NOMO-1 treated with dmso at 0.1 percent for 144 hours (cell line): ENCODE results near the gene FOXK1.

Experiments used
- DNase-seq: peaks from one replicate; lab custom pipeline; 2025; ENCODE audit not compliant: unreplicated experiment; lab: John Stamatoyannopoulos, UW

FOXK1 gene

GRCh38 chr7:4720225-4720624 lies 38.1 kb downstream of the FOXK1 start:
- no peak for DNase-seq

GRCh38 chr7:4722308-4722707 lies 40.2 kb downstream of the FOXK1 start:
- DNase-seq, result no peak

- no peak for DNase-seq
These were observed 41.0 kb downstream of the FOXK1 start for GRCh38 chr7:4722960-4723630.

- DNase-seq, result no peak
These were observed 42.5 kb downstream of the FOXK1 start for GRCh38 chr7:4724648-4725013.

- peak; percentile 43 for DNase-seq
These were observed 43.1 kb downstream of the FOXK1 start for GRCh38 chr7:4725014-4725849.

- DNase-seq, result no peak
These were observed 43.9 kb downstream of the FOXK1 start for GRCh38 chr7:4725850-4726450.

GRCh38 chr7:4726566-4726965 lies 44.5 kb downstream of the FOXK1 start:
- no peak for DNase-seq

GRCh38 chr7:4727914-4728705 lies 46.0 kb downstream of the FOXK1 start:
- DNase-seq, result no peak

- no peak for DNase-seq
These were observed 47.2 kb downstream of the FOXK1 start for GRCh38 chr7:4729266-4729665.

GRCh38 chr7:4730276-4730675 lies 48.2 kb downstream of the FOXK1 start:
- DNase-seq, result no peak

- DNase-seq, result no peak
These were observed 48.9 kb downstream of the FOXK1 start for GRCh38 chr7:4730971-4731370.

GRCh38 chr7:4731803-4732202 lies 49.7 kb downstream of the FOXK1 start:
- DNase-seq, result no peak

- DNase-seq, result no peak
These were observed 51.9 kb downstream of the FOXK1 start for GRCh38 chr7:4733936-4734528.

- DNase-seq, result no peak
These were observed 52.7 kb downstream of the FOXK1 start for GRCh38 chr7:4734587-4735345.

- no peak for DNase-seq
These were observed 55.2 kb downstream of the FOXK1 start for GRCh38 chr7:4737300-4737699.

GRCh38 chr7:4738711-4739527 lies 56.8 kb downstream of the FOXK1 start:
- DNase-seq, result no peak

- no peak for DNase-seq
These were observed 57.5 kb downstream of the FOXK1 start for GRCh38 chr7:4739528-4739992.

GRCh38 chr7:4740796-4741195 lies 58.7 kb downstream of the FOXK1 start:
- no peak for DNase-seq

- no peak for DNase-seq
These were observed 60.0 kb downstream of the FOXK1 start for GRCh38 chr7:4742051-4742573.
